Hepatocyte (in vitro differentiated cells): Measurements from ENCODE around the gene MRGPRX4. TPM values are rescaled to one million over a fixed set of nuclear protein-coding genes. Genes with fewer than 3 reads are reported as not detected.

ENCODE experiments used
- DNase-seq: peaks from one replicate; pipeline ENCODE4 v3.0.0-alpha.2; 2016; ENCODE audit warnings: low spot score
- H2AFZ ChIP-seq: fragments of 200-600 bp; sonication (generic); 2 replicates; pipeline ENCODE4 v1.6.0; 2016; ENCODE audit warnings: antibody characterized with exemption, mild to moderate bottlenecking
- H3K27ac ChIP-seq: fragments of 200-600 bp; sonication (generic); 2 replicates; pipeline ENCODE4 v1.5.1; 2016; ENCODE audit warnings: mild to moderate bottlenecking
- H3K27me3 ChIP-seq: fragments of 200-600 bp; sonication (generic); 2 replicates; pipeline ENCODE4 v1.6.1; 2016
- H3K36me3 ChIP-seq: fragments of 200-600 bp; sonication (generic); replicated peaks from 2 replicates; pipeline ENCODE4 v1.5.1; 2016; ENCODE audit warnings: low read depth; ENCODE audit not compliant: insufficient read depth
- H3K4me1 ChIP-seq: fragments of 200-600 bp; sonication (generic); 2 replicates; pipeline ENCODE4 v1.5.1; 2016; ENCODE audit warnings: mild to moderate bottlenecking, moderate library complexity; ENCODE audit not compliant: insufficient read depth
- H3K4me2 ChIP-seq: fragments of 200-600 bp; sonication (generic); 2 replicates; pipeline ENCODE4 v1.6.0; 2016
- H3K4me3 ChIP-seq: fragments of 200-600 bp; sonication (generic); 2 replicates; pipeline ENCODE4 v1.5.1; 2016; ENCODE audit warnings: mild to moderate bottlenecking
- H3K79me2 ChIP-seq: fragments of 200-600 bp; sonication (generic); 2 replicates; pipeline ENCODE4 v1.6.0; 2017; ENCODE audit warnings: mild to moderate bottlenecking
- H3K9me2 ChIP-seq: fragments of 200-600 bp; sonication (generic); replicated peaks from 2 replicates; pipeline ENCODE4 v1.6.0; 2017; ENCODE audit warnings: mild to moderate bottlenecking; ENCODE audit not compliant: insufficient read depth
- H3K9me3 ChIP-seq: fragments of 200-600 bp; sonication (generic); 2 replicates; pipeline ENCODE4 v1.5.1; 2016; ENCODE audit warnings: low read depth, mild to moderate bottlenecking
- H4K20me1 ChIP-seq: fragments of 200-600 bp; sonication (generic); 2 replicates; pipeline ENCODE4 v1.6.0; 2016; ENCODE audit warnings: mild to moderate bottlenecking; ENCODE audit not compliant: insufficient read depth, poor library complexity, severe bottlenecking
- EZH2 ChIP-seq: fragments of 200-600 bp; sonication (generic); IDR thresholded peaks from 2 replicates; pipeline ENCODE4 v1.6.1; 2016; ENCODE audit warnings: antibody characterized with exemption, mild to moderate bottlenecking, borderline replicate concordance
- EZH2phosphoT487 ChIP-seq: fragments of 200-600 bp; sonication (generic); IDR thresholded peaks from one replicate; pipeline ENCODE4 v1.6.1; 2018; ENCODE audit warnings: antibody characterized with exemption, mild to moderate bottlenecking, low read depth, moderate library complexity; ENCODE audit not compliant: unreplicated experiment, severe bottlenecking
- WGBS: methylation state at CpG from one replicate; pipeline ENCODE4 v1.1.6; 2016; ENCODE audit warnings: low lambda C conversion rate; ENCODE audit errors: missing lambda C conversion rate; 5-methylcytosine and 5-hydroxymethylcytosine counted together
- polyA plus RNA-seq: library from polyadenylated mRNA; unstranded; fragments of >200 nt; fragmentation: Nextera tagmentation; extraction: Ambion mirVana; gene quantifications from 2 replicates; pipeline ENCODE4 v1.2.1, GENCODE V29; 2016
- total RNA-seq: library from RNA; depleted of rRNA; stranded (reverse); fragments of >200 nt; gene quantifications from 2 replicates; pipeline ENCODE4 v1.2.3, GENCODE V29; 2014
- TF ChIP-seq, protein P1 (sequence below): fragments of 200-600 bp; sonication (generic); IDR thresholded peaks from 2 replicates; pipeline ENCODE4 v1.5.1; 2016; ENCODE audit warnings: antibody characterized with exemption, mild to moderate bottlenecking; ENCODE audit not compliant: poor library complexity

The MRGPRX4 gene
- total and polyA plus RNA-seq, 2 experiments from 2014 or later: not detected

DNA sequence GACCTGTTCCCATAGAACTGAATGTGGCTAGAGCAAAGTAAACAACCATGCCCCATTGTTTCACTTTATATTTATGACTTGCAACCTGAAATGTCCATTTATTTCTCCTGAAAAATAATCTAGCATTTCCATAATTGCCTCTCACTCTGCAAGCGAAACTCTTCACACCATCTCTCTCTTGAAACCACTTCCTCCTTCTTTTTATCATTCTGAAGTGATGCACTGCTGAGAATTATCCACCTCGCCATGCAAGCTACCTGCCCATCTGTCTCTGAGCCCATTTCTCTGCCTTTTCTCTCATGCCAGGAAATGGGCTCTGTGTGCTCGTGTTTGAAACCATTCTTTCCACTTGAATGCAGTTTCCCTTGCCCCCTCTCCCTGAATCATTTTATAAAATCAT lies 26.8 kb upstream of the MRGPRX4 start:
- H2AFZ ChIP-seq: no peak overlapping the region
- TF ChIP-seq EZH2 (no peak), EZH2phosphoT487 (no peak)
- TF ChIP-seq, protein P1, sequence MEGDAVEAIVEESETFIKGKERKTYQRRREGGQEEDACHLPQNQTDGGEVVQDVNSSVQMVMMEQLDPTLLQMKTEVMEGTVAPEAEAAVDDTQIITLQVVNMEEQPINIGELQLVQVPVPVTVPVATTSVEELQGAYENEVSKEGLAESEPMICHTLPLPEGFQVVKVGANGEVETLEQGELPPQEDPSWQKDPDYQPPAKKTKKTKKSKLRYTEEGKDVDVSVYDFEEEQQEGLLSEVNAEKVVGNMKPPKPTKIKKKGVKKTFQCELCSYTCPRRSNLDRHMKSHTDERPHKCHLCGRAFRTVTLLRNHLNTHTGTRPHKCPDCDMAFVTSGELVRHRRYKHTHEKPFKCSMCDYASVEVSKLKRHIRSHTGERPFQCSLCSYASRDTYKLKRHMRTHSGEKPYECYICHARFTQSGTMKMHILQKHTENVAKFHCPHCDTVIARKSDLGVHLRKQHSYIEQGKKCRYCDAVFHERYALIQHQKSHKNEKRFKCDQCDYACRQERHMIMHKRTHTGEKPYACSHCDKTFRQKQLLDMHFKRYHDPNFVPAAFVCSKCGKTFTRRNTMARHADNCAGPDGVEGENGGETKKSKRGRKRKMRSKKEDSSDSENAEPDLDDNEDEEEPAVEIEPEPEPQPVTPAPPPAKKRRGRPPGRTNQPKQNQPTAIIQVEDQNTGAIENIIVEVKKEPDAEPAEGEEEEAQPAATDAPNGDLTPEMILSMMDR: no peak
- no peak overlapping the region for H3K4me2 ChIP-seq
- 75% methylated on average over 3 of the region's 3 CpGs for WGBS
- no peak overlapping the region for H3K27ac ChIP-seq
- H3K4me3 ChIP-seq: no peak overlapping the region
- no peaks in the 10 kb centered on the region for H3K9me3 ChIP-seq
- H3K4me1 ChIP-seq: no peaks in the 10 kb centered on the region
- H3K36me3 ChIP-seq: no peaks in the 10 kb centered on the region
- no peaks in the 10 kb centered on the region for H4K20me1 ChIP-seq
- no peaks in the 10 kb centered on the region for H3K79me2 ChIP-seq
- no peak for DNase-seq
- peaks cover 44% of the 10 kb centered on the region for H3K27me3 ChIP-seq
- H3K9me2 ChIP-seq: no peaks in the 10 kb centered on the region

DNA sequence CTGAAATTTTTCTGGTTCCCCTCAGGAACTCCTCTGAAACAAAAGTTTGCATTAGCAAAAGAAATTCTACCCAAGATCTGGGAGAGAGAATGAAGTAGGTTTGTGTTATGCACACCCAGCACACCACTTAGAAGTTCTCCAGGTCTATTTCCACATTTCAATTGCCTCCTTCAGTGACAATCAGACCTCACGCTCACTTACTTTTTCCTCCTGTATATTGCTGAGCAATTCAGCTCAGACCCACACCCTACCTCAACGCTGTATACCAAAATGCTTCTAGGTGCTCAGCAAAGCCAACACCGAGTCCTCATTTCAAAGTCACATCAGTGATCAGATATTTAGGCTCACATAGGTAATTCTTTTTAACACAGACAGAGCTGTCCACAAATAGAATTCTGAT lies 21.1 kb upstream of the MRGPRX4 start:
- no peaks in the 10 kb centered on the region for H4K20me1 ChIP-seq
- no peak overlapping the region for H3K4me2 ChIP-seq
- 91% methylated on average over 3 of the region's 3 CpGs for WGBS

DNA sequence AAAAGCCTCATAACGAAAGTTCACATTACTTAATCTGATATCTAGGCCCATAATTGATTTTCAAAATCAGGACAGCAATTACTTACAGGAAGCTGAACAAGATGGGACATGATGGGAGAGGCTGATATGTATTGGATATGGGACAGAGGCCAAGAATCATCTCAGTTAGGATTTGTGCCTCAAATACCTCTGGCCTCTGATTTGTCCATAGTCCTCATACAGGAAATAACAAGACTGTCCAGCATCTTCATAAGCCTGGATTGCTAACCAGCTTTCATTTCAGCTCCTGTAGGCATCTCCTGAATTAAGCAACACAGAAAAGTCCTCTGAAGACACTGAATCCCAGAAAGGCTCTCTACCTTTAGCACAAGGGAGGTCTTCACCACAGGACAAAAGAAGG lies 4.3 kb upstream of the MRGPRX4 start:
- Histone ChIP-seq H2AFZ (no peak overlapping the region), H3K4me3 (no peak overlapping the region), H3K4me2 (no peak overlapping the region), H3K9me3 (no peaks in the 10 kb centered on the region), H3K79me2 (no peaks in the 10 kb centered on the region), H4K20me1 (no peaks in the 10 kb centered on the region), H3K4me1 (no peaks in the 10 kb centered on the region), H3K9me2 (no peaks in the 10 kb centered on the region), H3K27ac (no peak overlapping the region), H3K36me3 (no peaks in the 10 kb centered on the region), H3K27me3 (peaks cover 18% of the 10 kb centered on the region)
- DNase-seq: no peak
- no peak for TF ChIP-seq EZH2phosphoT487
- TF ChIP-seq, protein P1: no peak
- no peak for TF ChIP-seq EZH2
- WGBS: 59% methylated on average over 1 of the region's 1 CpG

More for the DNA sequence above, 21.1 kb upstream of the MRGPRX4 start:
- peaks cover 52% of the 10 kb centered on the region for H3K27me3 ChIP-seq
- H3K36me3 ChIP-seq: no peaks in the 10 kb centered on the region
- no peaks in the 10 kb centered on the region for H3K9me2 ChIP-seq
- no peaks in the 10 kb centered on the region for H3K4me1 ChIP-seq
- H2AFZ ChIP-seq: no peak overlapping the region
- no peak overlapping the region for H3K4me3 ChIP-seq
- DNase-seq: no peak
- no peaks in the 10 kb centered on the region for H3K9me3 ChIP-seq
- H3K79me2 ChIP-seq: no peaks in the 10 kb centered on the region
- TF ChIP-seq, protein P1: no peak
- TF ChIP-seq EZH2 (no peak), EZH2phosphoT487 (no peak)
- no peak overlapping the region for H3K27ac ChIP-seq

DNA sequence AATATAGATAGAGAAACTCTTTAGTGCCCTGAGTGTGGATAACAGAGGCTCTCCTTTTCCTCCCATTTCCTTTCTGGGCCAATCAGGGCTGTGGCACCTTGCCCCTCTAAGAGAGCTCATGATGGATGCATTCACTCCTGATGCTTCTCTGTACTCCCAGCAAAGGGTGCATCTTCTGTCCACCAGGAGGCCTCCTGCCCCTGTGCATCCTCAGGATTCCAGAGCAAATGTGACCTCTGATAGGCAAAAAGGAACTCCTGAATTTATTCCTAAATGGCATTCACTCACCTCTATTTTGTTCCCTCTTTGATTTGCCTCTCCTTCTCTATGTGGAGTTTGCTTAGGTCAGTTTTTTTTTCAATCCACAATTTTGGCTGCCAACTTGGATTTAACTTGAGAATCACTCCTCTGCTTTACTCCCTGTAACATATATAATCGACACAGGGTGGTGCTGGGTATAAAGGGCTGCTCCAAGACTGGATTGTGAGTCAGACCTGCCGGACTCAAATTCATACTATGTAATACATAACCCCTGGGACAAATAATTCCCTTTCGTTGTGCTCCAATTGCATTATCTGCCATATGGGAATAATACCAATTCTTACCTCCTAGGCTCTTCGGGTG lies 1.1 kb upstream of the MRGPRX4 start:
- 80% methylated on average over 4 of the region's 4 CpGs for WGBS
- Histone ChIP-seq H3K9me3 (no peaks in the 10 kb centered on the region), H3K36me3 (no peaks in the 10 kb centered on the region), H3K4me3 (no peak overlapping the region), H3K27me3 (peaks cover 37% of the 10 kb centered on the region), H3K27ac (no peak overlapping the region), H2AFZ (no peak overlapping the region), H3K9me2 (no peaks in the 10 kb centered on the region), H3K4me1 (no peaks in the 10 kb centered on the region), H3K4me2 (no peak overlapping the region), H4K20me1 (no peaks in the 10 kb centered on the region), H3K79me2 (no peaks in the 10 kb centered on the region)
- TF ChIP-seq, protein P1: peak; percentile 60
- no peak for TF ChIP-seq EZH2phosphoT487
- DNase-seq: peak; percentile 52
